Measurements from ENCODE around the gene KIAA1143. TPM values are rescaled to one million over a fixed set of nuclear protein-coding genes. Genes with fewer than 3 reads are reported as not detected.

Gene KIAA1143
- total and polyA plus RNA-seq, 2 of the 13 experiments (the other 11 are each of a cell fraction or from before 2014, with no cell fraction given) = 9.9 to 27.2 TPM

DNA sequence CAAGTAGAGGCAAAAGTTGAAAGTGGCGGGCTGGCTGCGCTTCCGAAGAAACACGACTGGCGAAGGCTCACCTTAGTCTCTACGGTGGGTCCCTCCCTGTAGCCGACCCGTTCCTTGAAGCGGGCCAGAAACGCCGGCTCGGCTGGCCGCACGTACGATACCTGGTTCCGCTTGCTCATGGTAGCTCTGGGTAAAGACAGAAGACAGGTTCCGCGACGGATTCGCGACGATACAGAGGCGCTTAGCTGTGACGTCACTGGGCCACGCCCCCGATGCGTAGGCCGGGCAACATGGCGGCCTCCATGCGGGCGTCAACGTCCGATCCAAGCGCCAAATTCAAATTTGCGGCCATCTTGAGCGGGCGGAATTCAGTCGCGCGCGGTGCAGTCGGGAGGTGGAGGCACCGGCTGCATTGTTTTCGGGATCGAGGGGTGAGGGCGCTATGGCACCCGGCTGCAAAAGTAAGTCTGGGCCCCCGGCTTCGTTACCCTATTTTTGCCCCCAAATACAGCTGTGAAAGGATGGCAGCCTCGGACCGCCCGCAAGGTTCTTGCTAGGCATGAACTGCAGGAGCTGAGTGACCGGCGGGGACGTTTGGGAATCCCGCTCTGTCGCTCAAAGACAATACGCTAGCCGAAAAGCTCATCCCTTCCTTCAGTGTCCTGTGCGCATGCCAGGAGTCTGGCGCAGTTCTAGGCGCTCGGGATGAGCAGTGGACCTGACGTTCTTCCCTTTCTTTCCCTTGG is at the start of gene KIAA1143, which contains the start of gene KIF15 (continued):
- TF ChIP-seq, protein P1, sequence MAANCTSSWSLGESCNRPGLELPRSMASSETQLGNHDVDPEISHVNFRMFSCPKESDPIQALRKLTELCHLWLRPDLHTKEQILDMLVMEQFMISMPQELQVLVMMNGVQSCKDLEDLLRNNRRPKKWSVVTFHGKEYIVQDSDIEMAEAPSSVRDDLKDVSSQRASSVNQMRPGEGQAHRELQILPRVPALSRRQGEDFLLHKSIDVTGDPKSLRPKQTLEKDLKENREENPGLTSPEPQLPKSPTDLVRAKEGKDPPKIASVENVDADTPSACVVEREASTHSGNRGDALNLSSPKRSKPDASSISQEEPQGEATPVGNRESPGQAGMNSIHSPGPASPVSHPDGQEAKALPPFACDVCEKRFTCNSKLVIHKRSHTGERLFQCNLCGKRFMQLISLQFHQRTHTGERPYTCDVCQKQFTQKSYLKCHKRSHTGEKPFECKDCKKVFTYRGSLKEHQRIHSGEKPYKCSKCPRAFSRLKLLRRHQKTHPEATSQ (CRISPR knock-in tag; IDR thresholded peaks at IDR 0.05; ENCODE audit: borderline replicate concordance) = no peak
- peak; percentile 89; the same call in 1 of the 2 replicates for TF ChIP-seq FOXK1 (CRISPR knock-in tag; IDR thresholded peaks at IDR 0.05; ENCODE audit: borderline replicate concordance, low read depth)
- no peak for TF ChIP-seq ZFP37 (CRISPR knock-in tag; IDR thresholded peaks at IDR 0.05; ENCODE audit: borderline replicate concordance)
- peak; percentile 65; the same call in 1 of the 2 replicates for TF ChIP-seq HIVEP1 (CRISPR knock-in tag; IDR thresholded peaks at IDR 0.05)
- no peak for TF ChIP-seq ZFP36L2 (CRISPR knock-in tag; IDR thresholded peaks at IDR 0.05)
- TF ChIP-seq SRSF9 (IDR thresholded peaks at IDR 0.05; ENCODE audit: borderline replicate concordance, insufficient read depth, low read depth, low read length, poor library complexity, severe bottlenecking) = no peak
- TF ChIP-seq ETV6 (CRISPR knock-in tag; conservative IDR thresholded peaks at IDR 0.05) = no peak
- TF ChIP-seq, protein P2, sequence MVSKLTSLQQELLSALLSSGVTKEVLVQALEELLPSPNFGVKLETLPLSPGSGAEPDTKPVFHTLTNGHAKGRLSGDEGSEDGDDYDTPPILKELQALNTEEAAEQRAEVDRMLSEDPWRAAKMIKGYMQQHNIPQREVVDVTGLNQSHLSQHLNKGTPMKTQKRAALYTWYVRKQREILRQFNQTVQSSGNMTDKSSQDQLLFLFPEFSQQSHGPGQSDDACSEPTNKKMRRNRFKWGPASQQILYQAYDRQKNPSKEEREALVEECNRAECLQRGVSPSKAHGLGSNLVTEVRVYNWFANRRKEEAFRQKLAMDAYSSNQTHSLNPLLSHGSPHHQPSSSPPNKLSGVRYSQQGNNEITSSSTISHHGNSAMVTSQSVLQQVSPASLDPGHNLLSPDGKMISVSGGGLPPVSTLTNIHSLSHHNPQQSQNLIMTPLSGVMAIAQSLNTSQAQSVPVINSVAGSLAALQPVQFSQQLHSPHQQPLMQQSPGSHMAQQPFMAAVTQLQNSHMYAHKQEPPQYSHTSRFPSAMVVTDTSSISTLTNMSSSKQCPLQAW (CRISPR knock-in tag; IDR thresholded peaks at IDR 0.05) = peak; percentile 91
- TF ChIP-seq, protein P3, sequence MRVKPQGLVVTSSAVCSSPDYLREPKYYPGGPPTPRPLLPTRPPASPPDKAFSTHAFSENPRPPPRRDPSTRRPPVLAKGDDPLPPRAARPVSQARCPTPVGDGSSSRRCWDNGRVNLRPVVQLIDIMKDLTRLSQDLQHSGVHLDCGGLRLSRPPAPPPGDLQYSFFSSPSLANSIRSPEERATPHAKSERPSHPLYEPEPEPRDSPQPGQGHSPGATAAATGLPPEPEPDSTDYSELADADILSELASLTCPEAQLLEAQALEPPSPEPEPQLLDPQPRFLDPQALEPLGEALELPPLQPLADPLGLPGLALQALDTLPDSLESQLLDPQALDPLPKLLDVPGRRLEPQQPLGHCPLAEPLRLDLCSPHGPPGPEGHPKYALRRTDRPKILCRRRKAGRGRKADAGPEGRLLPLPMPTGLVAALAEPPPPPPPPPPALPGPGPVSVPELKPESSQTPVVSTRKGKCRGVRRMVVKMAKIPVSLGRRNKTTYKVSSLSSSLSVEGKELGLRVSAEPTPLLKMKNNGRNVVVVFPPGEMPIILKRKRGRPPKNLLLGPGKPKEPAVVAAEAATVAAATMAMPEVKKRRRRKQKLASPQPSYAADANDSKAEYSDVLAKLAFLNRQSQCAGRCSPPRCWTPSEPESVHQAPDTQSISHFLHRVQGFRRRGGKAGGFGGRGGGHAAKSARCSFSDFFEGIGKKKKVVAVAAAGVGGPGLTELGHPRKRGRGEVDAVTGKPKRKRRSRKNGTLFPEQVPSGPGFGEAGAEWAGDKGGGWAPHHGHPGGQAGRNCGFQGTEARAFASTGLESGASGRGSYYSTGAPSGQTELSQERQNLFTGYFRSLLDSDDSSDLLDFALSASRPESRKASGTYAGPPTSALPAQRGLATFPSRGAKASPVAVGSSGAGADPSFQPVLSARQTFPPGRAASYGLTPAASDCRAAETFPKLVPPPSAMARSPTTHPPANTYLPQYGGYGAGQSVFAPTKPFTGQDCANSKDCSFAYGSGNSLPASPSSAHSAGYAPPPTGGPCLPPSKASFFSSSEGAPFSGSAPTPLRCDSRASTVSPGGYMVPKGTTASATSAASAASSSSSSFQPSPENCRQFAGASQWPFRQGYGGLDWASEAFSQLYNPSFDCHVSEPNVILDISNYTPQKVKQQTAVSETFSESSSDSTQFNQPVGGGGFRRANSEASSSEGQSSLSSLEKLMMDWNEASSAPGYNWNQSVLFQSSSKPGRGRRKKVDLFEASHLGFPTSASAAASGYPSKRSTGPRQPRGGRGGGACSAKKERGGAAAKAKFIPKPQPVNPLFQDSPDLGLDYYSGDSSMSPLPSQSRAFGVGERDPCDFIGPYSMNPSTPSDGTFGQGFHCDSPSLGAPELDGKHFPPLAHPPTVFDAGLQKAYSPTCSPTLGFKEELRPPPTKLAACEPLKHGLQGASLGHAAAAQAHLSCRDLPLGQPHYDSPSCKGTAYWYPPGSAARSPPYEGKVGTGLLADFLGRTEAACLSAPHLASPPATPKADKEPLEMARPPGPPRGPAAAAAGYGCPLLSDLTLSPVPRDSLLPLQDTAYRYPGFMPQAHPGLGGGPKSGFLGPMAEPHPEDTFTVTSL (CRISPR knock-in tag; IDR thresholded peaks at IDR 0.05; ENCODE audit: borderline replicate concordance) = 0 out of 2 replicates have a peak, but pooled peaks have one; percentile 25
- no peak for TF ChIP-seq NFATC3 (CRISPR knock-in tag; IDR thresholded peaks at IDR 0.05)
- TF ChIP-seq ARNT (IDR thresholded peaks at IDR 0.05) = no peak
- peak; percentile 92 for TF ChIP-seq FOXM1 (CRISPR knock-in tag; IDR thresholded peaks at IDR 0.05)
- TF ChIP-seq JUNB (CRISPR knock-in tag; IDR thresholded peaks at IDR 0.05; ENCODE audit: borderline replicate concordance) = peak; percentile 33; the same call in 1 of the 2 replicates
- peak; percentile 81 for TF ChIP-seq ZNF605 (CRISPR knock-in tag; IDR thresholded peaks at IDR 0.05)
- 0 out of 2 replicates have a peak, but pooled peaks have one; percentile 34 for TF ChIP-seq ZFYVE20 (CRISPR knock-in tag; IDR thresholded peaks at IDR 0.05; ENCODE audit: borderline replicate concordance, low read depth)
- TF ChIP-seq HDAC6 (IDR thresholded peaks at IDR 0.05; ENCODE audit: low read depth, low read length) = no peak
- TF ChIP-seq ZNF30 (CRISPR knock-in tag; IDR thresholded peaks at IDR 0.05) = no peak
- TF ChIP-seq ZFP62 (CRISPR knock-in tag; IDR thresholded peaks at IDR 0.05) = no peak
- TF ChIP-seq, protein P4, sequence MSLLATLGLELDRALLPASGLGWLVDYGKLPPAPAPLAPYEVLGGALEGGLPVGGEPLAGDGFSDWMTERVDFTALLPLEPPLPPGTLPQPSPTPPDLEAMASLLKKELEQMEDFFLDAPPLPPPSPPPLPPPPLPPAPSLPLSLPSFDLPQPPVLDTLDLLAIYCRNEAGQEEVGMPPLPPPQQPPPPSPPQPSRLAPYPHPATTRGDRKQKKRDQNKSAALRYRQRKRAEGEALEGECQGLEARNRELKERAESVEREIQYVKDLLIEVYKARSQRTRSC (CRISPR knock-in tag; IDR thresholded peaks at IDR 0.05; ENCODE audit: low read depth) = no peak

Data from HepG2 (cell line).